Activated CD4-positive, alpha-beta T cell treated with anti-CD3 and anti-CD28 coated beads, Interleukin-2, amount 50 U/mL, for 48 hours (primary cell): ENCODE results near the gene SMIM17.
A peak's percentile ranks its signal among the peaks of the same experiment; 100 is the strongest.

Experiments used
- DNase-seq, 2 experiments: peaks; one replicate each; pipeline ENCODE4 v3.0.0-alpha.2; 2020

The SMIM17 gene

DNA sequence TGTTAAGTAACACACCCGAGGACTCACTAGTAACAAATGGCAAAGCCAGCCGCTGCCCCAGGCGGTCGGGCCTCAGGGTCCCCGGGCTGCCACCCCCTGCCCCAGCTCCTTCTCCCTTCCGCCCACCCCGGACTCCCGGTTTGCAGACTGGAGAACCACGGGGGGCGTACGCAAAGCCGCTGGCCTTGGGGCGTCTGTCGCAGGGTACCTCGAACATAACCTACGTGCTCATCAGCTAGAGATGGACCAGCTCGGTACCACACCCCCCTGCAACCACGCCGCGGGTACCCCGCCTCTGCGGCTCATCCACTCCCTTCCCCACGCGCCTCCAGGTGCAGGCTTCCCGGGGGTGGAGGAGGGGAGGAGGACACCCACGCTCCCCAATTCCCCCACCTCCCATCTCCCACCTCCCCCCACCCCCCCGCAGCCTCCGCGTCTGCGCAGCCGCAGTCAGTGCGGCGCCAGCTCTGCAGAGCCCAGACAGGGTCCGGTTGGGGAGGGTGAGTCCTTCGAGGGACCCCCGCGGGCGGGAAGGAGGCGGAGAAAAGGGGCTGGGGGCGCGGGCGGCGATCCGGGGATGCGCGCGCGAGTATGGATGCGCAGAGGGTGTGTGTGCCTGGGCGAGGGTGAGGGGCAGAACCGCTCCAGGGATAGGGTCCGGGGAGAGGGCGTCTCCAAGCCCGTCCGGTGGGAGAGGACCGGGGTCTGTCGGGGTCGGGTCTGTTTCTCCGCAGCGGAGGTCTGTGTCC lies at the start of gene SMIM17:
Gene SMIM17 (plus strand): TSS at position 449 of the 749 bp plus-strand sequence. CDS start 2,509 bp downstream, outside the sequence.
- DNase-seq = no peak

DNA sequence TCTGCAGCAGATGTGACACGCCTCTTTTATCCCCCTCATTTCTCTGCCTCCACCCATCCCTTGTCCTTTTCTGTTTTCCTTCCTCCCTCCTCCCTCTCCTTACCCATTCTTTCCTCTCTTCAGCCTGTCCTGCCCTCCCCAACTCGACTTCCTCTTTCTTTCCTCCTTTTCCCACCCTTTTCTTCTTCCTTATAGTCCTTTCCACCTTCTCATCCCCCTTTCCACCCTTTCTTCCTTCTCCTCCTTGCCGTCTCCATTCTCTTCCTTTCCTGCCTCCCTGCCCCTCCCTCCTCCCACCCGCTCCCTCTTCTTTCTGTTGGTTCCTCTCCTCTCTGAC lies 48.5 kb upstream of the SMIM17 start:
- DNase-seq = no peak

DNA sequence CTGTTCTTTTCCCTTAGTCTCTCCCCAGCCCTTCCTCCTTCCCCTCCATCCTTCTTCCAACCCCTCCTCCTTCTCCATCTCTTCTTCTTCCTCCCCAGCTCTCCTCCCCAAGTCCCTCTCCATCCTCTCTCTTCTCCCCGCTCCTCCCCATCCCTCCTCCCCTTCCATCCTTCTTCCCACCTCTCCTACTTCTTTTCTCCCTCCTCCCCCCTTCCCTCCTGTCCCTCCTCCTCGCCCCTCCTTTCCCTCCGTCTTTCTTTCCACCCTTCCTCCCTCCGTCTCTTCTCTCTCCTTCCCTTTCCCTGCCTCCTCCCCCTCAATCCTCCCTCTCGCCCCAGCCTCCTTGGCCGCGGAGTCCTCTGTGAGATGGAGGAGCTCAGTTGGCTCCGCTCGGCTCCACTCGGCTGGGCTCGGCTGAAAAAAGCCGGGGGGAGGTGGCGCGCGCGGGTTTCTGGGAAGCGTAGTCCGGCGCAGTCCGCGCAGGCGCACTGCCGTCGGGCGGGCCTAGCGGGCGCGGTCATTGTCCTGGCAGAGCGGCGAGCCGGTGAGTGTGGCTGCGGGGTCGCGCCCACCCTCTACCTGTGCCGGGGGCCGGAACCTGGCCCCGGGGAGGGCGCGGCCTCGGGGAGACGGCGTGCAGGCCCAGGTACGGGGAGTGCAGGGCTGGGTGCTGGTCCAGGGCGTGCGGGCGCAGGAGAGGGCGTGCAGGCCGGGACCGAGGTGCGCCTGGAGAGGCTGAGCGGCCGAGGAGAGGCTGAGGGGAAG lies 48.0 kb upstream of the SMIM17 start, which contains the start of gene ZNF71:
Gene ZNF71 (plus strand): TSS at position 520 of the 765 bp plus-strand sequence. CDS start 6,257 bp downstream, outside the sequence.
- peak; percentile 89 to 91 for DNase-seq

DNA sequence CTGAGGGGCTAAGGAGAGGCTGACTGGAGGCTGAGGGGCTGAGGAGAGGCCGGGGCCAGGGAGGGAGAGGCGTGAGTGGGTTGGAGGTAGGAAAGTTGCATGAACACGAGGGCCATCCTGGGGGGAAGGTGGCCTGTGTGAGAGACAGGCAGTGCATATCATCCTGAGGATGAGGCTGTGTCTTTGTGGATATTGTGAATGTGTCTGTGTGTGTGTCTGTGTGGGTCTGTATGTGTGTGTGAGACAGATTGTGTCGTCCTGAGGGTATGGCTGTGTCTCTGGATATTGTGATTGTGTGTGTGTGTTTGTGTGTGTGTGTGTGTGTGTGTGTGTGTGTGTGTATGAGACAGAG lies 47.4 kb upstream of the SMIM17 start:
- no peak for DNase-seq

DNA sequence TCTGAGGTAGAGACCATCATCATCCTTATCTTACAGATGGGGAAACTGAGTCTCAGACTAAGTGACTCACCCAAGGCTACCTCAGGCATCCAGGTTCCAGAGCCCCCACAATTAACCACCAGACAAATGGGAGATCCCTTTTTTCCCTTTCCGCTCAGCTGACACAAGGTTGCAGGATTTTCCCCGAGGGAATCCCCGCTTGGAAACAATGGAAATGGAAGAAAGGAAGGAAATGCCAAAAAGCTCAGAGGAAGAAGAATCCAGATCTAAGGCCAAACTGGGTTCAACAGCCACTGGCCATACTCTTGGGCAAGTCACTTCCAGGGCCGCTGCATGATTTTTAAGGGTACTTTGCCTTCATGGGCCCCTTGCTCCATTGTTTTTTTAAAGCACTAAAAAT lies 46.3 kb upstream of the SMIM17 start:
- no peak for DNase-seq

DNA sequence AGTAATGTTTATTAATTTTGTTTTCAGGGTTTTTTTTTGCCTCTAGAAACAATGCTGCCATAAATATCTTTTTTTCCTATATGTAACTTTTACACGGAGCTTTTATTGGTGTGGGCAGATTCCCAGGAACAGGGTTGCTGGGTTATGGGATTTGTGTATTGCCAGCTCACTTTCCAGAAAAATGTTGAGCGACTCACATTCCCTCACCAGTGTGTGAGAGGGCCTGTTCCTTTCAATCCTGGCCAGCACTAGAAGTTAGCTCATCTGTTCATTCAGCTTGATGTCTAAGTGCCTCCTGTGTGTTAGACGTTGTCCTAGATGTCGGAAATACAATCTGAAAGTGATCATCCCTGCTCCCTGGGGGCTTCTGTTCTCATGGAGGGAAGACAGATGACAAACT lies 45.3 kb upstream of the SMIM17 start:
- DNase-seq = no peak

DNA sequence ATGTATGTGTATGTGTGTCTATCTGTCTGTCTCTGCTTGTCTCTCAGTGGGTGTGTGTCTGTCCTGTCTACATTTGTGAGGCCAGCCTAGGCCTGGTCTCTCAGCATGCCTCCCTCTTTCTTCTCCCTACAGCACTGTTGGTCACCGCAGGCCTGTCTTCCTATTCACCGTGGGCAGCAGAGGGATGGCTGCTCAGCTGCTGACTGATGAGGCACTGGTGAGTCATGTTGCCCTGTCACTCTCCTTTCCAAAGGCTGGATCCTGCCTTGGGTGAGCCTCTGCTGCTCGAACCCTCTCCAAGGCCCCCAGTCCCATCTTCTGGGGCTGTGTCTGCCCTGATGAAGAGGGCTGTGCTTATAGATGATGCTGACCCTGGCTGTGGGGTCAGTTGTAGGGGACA lies 41.6 kb upstream of the SMIM17 start:
- DNase-seq = no peak

DNA sequence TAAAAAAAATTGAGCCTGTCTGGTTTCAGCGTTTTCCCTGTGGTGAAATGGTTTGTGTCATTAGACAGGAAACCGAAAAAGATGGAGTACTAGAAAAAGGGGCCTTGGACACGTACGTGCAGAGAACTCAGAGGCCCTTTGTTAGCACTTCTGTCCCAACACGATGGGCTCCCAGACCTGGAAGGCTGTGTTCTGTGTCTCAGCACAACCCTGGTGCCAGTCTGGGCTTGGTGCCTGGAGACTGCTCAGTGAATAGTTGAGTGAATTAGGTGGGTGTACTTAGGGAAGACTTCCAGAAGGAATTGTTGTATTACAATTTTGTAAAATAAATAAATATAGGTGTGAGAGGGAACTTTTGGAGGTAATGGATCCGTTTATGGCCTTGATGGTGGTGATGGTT lies 39.1 kb upstream of the SMIM17 start:
- no peak for DNase-seq

DNA sequence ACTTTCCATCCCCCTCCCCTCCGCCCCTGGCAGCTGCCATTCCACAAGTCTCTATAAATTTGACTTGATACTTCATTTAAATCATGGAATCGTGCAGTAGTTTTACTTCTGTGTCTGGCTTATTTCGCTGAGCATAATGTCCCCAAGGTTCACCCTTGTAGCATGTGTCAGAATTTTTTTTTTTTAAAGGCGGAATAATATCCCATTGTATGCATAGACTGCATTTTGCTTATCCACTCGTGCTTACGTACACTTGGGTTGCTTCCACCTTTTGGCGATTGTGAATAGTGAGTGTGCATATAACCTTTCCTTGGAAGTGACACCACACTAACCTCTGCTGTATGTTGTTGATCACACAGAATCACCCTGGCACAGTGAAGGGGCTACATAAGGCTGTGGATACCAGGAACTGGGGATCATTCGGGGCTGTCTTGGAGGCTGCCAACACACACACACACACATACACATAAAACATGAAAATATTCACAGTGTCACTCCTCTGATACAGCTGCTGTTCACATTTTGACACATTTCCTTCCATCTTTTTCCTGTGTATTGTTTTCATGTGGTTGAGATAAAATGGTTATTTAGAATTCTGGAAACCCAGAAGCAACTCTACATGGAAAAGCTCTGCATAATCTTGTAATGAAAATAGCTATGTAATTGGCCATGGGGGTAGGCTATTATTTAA lies 34.5 kb upstream of the SMIM17 start:
- DNase-seq = no peak

DNA sequence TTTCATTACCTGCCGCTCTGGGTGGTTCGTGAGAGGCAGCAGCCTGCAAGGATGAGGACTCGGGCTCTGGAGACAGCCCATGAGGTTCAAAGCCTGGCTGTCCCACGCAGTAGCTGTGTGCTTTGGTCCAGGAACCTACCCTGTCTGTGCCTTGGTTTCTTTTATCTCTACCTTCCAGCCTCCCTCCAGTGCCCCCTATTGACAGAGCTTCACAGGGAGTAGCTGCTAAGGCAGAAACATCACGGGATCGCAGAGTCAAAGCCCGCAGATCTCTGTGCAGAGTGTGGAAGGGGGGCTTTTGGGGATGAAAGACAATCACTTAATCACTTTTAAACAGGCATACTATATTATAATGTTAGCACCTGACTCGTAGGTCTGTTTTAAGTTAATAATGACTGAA lies 31.7 kb upstream of the SMIM17 start:
- DNase-seq = no peak

DNA sequence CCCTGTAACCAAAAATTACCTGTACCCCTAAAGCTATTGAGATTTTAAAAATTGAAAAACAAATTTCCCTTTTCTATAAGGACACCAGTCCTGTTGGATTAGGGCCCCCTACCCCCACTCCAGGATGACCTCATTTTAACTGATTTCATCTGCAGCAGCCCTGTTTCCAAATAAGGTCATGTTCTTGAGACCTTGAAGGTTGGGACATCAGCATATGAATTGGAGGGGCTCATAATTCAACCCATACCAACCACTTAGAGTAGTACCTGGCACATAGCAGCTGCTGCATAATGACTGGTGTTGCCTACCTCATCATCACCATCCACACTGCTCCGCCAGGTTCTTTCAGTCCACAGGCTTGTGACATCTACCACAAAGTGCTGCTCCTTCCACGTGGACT lies 30.2 kb upstream of the SMIM17 start:
- DNase-seq = no peak

DNA sequence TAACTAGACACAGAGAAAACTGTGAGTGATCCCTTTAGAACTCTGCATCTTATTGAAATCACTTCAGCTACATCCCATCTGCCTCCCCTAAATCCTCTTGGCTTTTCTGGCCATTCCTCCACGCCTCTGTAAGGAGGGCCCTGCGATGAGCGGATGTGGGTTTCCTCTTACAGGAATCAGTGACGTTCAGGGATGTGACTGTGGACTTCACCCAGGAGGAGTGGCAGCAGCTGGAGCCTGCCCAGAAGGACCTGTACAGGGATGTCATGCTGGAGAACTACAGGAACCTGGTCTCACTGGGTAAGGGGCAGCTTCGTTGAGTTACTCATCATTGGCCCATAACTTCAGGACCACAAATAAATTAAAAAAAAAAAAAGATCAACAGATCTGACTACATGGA lies 29.3 kb upstream of the SMIM17 start:
- no peak for DNase-seq

DNA sequence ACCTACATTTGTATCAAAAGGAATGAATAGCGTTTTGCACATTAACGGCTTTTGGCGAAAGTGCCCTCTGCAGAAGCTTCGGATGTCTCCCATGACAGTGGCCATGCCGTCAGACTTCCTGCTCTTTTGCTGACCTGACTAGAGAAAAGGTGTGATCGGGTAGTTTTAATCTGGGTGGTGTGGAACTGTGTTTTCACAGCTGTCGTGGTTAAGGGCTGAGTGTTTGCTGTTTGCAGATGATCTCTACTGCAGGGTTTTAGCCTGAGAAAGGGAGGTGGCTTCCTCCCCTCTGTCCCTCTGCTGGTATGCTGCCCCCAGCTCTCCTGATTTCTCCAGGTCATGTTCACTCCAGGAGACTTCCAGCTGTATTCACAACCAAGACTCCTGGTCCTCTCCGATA lies 25.4 kb upstream of the SMIM17 start:
- DNase-seq = no peak

DNA sequence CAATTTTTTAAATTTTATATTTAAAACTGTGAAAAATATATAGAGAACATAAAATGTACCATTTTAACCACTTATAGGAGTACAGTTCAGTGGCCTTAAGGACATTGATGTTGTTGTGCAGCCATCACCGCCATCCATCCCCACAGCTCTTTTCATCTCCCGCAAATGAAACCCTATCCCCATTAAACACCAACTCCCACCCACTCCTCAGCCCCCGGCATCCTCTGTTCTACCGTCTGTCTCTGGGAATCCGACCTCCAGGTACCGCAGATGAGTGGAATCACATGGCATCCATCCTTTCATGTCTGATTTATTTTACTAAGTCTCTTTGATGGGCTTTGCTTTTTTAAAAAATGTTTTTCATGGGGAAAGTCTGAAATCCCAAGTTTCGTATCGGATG lies 23.8 kb upstream of the SMIM17 start:
- no peak for DNase-seq

DNA sequence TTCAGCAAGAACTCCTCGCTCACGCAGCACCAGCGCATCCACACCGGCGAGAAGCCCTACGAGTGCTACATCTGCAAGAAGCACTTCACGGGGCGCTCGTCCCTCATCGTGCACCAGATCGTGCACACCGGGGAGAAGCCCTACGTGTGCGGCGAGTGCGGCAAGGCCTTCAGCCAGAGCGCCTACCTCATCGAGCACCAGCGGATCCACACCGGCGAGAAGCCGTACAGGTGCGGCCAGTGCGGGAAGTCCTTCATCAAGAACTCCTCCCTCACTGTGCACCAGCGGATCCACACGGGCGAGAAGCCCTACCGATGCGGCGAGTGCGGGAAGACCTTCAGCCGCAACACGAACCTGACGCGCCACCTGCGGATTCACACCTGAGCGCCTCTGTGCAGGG lies 20.6 kb upstream of the SMIM17 start:
- DNase-seq = no peak

DNA sequence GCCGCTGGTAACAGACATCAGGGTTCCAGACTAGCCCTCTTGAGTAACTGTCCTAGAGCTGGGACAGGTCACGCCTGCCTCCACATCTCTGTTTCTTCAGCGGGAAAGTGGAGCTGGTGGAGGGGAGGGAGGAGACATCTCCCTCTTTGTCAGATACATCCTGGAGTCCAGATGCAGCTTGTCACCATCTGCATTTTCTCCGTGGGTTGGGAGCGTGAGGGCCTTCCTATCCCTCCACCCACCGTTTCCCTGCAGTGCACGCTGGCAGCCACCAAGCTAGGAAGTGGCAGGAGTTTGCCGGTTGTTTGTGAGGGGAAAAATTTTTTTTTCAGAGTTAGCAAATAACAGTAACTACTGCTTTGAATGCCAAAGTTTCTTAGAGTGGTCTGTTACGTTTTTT lies 20.0 kb upstream of the SMIM17 start:
- DNase-seq = no peak

DNA sequence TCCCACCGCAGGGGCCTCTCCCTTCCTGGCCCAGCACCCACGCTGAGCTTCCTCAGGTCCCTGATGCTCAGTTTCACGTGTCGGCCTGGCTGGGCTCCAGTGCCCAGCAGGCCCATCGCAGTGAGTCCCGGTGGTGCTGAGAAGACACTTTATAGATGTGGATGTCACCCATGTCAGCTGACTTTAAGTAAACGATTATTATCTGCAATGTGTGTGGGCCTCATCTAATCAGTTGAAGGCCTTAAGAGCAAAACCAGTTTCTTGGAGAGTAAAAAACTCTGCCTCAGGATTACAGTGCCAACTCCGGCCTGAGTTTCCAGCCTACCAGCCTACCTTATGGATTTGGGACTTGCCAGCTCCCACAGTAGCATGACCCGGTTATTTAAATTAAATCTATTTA lies 17.3 kb upstream of the SMIM17 start:
- DNase-seq = no peak

DNA sequence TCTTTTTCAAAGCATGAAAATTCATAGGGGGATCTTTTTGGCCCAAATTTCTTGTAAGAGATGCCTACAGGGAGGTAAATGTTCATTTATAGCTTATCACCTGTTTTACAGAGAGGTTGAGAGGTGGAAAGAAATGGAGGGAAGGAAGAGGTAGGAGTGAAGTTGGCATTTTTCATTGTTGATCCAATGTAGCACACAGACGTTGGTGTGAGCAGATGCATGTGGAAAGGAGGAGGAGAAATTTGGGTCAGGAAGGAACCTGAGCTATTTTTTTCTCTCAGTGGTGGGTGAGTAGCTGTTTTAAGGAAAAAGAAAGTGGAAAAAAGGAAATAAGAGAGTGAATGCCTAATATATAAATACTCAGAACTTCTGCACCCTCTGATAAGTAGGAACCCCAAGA lies 9.9 kb upstream of the SMIM17 start:
- no peak for DNase-seq

DNA sequence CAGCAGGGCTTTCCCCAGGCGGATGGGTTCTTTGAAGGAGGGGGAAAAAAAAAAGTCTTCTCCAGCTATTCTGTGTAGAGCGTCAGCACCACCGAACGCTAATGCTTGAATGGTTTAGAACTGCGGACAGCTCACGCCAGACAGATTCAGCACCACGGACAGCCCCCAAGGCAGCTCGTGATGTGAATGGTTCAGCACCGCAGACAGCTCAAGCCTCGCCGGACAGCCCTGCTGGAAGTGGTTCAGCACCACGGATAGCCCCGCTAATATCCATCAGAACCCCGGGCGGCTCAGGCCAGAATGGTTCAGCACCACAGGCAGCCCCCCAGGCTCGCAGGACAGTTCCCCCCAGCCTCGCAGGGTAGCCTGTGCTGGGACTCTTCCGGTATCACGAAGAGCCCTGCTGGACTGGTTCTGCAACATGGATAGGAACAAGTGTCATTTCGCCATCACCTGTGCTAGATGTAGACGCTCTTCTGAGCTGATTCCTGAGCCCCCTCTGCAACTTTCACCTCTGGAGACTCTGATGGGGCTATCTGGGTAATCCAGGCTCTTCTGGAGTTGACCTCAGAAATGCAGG lies 4.9 kb upstream of the SMIM17 start:
- DNase-seq = peak; percentile 44 to 62

DNA sequence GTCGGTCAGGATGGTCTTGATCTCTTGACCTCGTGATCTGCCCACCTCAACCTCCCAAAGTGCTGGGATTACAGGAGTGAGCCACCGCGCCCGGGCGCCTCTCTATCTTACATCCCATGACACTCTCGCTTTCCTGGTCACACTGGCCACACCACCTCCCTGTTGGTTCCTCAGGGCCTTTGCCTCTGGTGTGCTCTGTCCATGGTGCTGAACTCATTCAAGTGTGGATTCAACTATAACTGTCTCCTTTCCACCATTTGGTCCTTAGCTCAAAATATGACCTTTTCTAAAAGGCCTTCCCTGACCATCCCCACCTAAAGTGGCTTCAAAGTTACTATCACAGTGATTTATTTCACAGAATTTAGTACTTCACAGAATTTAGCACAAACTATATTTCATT lies 3.7 kb upstream of the SMIM17 start:
- no peak for DNase-seq

DNA sequence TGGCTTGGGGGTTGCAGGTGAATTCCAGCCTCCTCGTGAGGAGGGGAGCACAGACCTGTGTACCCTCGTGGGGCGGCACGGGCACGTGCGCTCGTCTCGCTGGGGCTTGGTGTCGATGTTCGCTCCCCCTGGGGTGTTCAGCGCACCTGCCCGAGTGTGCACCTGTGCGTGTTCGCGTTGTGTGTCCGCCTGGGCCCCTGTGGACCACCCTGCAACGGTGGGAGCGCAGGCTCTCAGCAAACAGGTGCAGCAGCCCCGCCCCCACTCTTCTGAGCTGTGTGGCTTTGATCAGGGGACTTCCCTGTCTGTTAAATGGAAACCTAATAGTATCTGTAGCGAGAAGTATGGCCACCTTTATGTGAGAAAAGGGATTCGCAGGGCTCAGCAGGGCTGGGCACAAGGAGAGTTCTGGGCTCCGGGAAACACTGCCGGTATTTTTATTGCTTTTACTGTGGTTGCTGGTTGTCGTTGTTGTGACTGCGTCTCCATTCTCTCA lies 549 bp downstream of the SMIM17 start:
- DNase-seq = no peak

DNA sequence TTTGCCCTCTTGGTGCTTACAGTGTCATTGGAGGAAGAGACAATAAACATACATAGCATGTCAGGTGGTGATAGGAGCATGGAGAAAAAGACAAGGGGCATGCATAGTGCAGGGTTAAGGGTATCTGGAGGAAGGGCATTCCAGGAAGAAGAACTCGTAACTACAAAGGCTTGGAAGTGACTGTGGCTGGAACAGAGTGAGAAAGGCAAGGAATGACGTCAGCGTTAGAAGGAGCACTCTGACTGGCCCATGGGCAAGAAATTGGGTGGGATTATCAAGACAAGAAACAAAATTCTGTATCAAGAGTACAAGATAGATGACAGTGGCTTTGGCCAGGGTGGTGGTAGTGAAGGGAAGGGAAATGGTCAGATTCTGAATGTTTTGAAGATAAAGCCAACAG lies 11.2 kb downstream of the SMIM17 start:
- DNase-seq = no peak

DNA sequence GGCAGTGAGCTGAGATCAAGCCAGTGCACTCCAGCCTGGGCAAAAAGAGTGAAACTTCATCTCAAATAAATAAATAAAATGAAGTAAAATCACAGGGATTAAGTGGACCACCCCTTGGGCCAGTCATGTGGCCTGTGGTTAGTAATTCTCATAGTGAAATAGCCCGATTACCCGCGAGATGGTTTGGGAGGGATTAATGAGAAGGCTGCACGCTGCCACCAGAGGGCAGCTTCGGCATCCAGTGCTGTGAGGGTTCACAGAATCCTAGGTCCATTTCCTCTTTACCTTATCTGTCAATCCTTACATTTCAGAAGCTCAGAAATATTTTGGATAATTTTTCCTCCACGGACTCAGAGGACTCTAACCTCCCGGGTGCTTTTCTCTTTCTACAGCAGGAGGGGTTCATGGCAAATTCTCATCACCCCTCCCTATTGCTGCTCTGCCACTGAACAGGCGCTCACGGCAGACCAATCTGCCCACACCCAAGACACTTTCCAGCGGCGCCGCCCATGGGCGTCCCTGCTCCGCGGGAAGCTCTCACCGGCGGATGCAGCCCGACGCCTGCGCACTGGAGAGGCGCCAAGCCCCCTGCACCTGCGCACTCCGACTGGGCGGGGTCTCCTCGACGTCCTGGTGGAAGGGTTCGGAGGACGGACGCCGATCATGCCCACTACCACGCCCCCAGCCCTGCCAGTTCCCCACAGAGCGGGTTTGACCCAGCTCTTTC lies 17.6 kb downstream of the SMIM17 start:
- DNase-seq = no peak
